GM10248 (cell line): ENCODE results near the gene SHB.

Experiments used
- CTCF ChIA-PET: fragments of 300-600 bp; sonication (Branson Sonifier 250); formaldehyde crosslinking; extraction: SDS; loops from one replicate; lab custom pipeline; 2021; ENCODE audit warnings: antibody characterized with exemption; lab: Yijun Ruan, JAX
- POLR2A ChIA-PET: fragments of 350-650 bp; sonication (Branson Sonifier 250); formaldehyde crosslinking; extraction: SDS; loops from one replicate; lab custom pipeline; 2020; ENCODE audit warnings: antibody characterized with exemption; lab: Yijun Ruan, JAX
- DNase-seq: peaks from one replicate; pipeline ENCODE4 v3.0.0; 2012; ENCODE audit errors: extremely low spot score
- CTCF ChIP-seq: IDR thresholded peaks from 2 replicates; pipeline ENCODE4 v1.5.1; 2012; ENCODE audit warnings: mild to moderate bottlenecking, low read depth; ENCODE audit errors: extremely low read depth, missing control alignments, control extremely low read depth

Gene SHB

GRCh38 chr9:37998881-37999587, 70.0 kb downstream of the SHB start:
- CTCF ChIA-PET: interaction anchor here (0.8 to 1.9 kb wide), 5 partner anchors 12 to 89 kb away, joined by 3 to 8 read pairs (median 5); no protein-coding TSS in a partner anchor
- no peak for TF ChIP-seq CTCF
- DNase-seq: no peak
- POLR2A ChIA-PET: no interaction called here

- CTCF ChIA-PET: interaction anchor here (0.9 to 1.7 kb wide), 8 partner anchors 10 to 163 kb away, joined by 3 to 5 read pairs (median 4); no protein-coding TSS in a partner anchor
These were observed 71.2 kb downstream of the SHB start for GRCh38 chr9:37997636-37998374.

GRCh38 chr9:37996819-37997217, 72.2 kb downstream of the SHB start:
- TF ChIP-seq CTCF: no peak
- ChIA-PET CTCF (interaction anchor here (1.1 to 1.3 kb wide), 4 partner anchors 10 to 55 kb away, joined by 3 to 4 read pairs (median 3); no protein-coding TSS in a partner anchor), POLR2A (no interaction called here)
- DNase-seq: no peak

More at GRCh38 chr9:37997636-37998374, 71.2 kb downstream of the SHB start:
- no peak for DNase-seq
- POLR2A ChIA-PET: interaction anchor here (0.6 kb wide), 1 partner anchor 11 kb away, joined by 5 read pairs; no protein-coding TSS in a partner anchor
- TF ChIP-seq CTCF: no peak

- no peak for DNase-seq
- ChIA-PET POLR2A (no interaction called here), CTCF (interaction anchor here (1.1 to 1.3 kb wide), 3 partner anchors 10 to 29 kb away, joined by 3 to 4 read pairs (median 3); no protein-coding TSS in a partner anchor)
- TF ChIP-seq CTCF: no peak
These were observed 72.8 kb downstream of the SHB start for GRCh38 chr9:37995961-37996818.

GRCh38 chr9:37995348-37995737, 73.7 kb downstream of the SHB start:
- ChIA-PET CTCF (interaction anchor here (1.1 kb wide), 1 partner anchor 92 kb away, joined by 3 read pairs; no protein-coding TSS in a partner anchor), POLR2A (no interaction called here)
- no peak for TF ChIP-seq CTCF
- no peak for DNase-seq
